GM12874 (cell line): ENCODE data around the gene MEIS2.

Experiments
- TF ChIP-seq, protein P1 (sequence below): IDR thresholded peaks from 2 replicates; pipeline ENCODE4 v1.5.1; 2011; ENCODE audit warnings: low read depth, mild to moderate bottlenecking, control low read depth, low read length, moderate library complexity; ENCODE audit not compliant: insufficient read depth

MEIS2 gene

DNA sequence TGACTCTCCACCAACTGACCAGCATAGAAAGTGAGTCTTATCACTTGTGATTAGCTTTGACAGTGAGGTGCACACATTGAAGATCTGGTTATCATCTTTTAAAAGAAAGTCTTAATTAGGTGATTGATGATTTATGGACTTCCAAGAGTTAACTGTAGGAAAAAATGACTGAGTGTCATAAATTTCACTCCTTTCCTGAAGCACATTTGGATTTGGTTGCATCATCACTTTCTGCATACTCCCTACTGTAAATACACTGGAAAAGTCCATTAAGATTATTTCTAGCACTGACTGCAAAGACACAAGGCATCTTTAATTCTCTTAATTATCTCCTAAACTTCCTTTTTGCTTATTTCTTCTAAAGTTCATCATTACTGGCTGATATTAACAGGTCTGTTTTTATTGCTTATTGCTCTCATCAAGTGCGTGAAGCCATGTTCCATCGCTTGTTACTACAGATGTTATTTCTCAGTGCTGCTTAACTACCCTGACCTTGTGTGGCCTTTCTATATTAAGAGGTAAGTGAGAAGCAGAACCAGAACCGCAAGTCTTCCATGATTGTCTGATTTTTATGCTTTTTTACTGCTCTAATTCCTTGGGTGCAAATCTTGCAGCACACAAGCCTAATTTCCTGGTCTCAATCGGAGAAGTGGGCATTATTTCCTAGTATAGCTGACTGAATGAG, 153.2 kb downstream of the MEIS2 start:
- TF ChIP-seq, protein P1, sequence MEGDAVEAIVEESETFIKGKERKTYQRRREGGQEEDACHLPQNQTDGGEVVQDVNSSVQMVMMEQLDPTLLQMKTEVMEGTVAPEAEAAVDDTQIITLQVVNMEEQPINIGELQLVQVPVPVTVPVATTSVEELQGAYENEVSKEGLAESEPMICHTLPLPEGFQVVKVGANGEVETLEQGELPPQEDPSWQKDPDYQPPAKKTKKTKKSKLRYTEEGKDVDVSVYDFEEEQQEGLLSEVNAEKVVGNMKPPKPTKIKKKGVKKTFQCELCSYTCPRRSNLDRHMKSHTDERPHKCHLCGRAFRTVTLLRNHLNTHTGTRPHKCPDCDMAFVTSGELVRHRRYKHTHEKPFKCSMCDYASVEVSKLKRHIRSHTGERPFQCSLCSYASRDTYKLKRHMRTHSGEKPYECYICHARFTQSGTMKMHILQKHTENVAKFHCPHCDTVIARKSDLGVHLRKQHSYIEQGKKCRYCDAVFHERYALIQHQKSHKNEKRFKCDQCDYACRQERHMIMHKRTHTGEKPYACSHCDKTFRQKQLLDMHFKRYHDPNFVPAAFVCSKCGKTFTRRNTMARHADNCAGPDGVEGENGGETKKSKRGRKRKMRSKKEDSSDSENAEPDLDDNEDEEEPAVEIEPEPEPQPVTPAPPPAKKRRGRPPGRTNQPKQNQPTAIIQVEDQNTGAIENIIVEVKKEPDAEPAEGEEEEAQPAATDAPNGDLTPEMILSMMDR, result no peak

DNA sequence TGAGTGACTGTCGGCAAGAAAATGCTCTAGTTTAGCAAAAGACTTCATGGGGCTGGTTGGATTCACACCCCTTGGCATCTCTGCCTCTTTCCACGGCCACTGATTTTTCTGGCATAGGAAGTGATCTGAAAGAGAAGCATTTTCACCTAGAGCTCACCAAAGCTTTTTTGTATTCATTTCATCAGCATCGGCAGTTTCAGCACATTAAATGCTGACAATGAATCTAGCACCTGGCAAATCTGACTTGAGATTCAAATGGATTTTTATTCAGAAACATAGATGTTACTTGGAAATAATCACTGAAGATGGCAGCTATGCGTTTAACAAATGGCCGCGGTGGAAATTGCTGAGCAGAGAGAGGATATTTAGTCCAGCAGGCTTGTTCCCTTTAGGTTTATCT, 155.9 kb downstream of the MEIS2 start:
- TF ChIP-seq, protein P1, result no peak

DNA sequence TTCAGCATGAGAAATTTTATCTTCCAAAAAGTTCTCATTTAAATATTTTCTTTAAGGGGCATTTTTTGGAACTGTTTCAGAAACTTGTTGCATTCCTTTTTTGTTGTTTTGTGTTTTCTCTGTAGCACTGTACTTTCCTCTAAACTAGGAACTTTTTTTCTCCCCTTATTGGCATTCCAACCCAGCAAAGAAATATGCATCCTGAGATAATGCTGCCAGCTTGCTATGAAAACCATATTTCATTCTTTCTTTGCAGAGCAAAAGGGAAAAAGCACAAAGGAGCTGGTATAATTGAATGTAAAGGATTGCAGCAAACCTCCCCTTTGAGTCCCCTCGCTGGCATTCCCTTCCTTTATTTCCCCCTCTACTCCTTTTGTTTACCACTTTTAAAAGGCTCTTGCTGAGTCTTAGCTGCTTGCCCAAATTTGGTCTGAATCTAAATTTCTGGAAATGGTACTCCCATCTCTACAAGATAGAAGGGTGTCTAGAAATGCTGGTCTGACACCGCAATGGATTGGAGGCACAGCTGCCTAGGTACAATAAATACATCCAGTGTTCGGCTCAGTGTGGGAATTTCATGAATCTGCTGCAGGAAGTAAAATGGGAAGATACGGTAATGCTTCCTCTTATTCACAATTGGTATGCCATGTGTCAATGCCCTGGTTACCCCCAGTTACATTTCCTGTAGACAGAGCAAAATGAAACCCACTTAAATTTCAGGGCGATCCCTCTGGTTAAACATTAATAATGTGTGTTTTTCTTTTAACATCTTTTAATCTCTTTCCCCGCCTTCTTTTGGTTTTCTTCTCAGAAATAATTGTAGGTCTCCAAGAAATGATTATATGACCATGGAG, 156.6 kb downstream of the MEIS2 start:
- TF ChIP-seq, protein P1, result no peak

DNA sequence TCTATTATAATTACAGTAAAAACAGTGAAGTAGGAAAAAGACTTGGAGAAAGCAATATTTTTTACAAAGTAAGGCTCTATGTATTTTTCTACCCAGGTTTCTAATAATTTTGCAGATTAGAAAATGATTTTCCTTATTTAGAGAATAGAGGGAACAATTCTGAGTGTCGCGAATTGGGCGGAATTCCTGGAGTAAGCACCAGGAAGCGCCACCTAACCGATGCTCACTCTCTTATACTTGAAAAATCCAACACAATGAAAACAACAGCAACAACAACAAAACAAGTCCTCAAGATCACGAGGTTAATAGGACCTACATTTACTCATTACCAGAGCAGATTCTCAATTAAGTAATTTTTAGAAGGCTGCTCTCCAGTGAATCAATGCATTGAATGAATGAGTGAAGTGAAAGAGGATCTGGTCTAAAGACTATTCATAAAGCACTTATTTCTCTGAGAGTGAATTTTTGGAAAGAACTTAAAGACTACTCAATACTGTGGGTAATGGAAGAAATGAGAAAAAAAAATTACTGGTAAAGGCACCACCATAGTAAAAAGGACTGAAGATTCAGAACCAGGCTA, 158.0 kb downstream of the MEIS2 start:
- TF ChIP-seq, protein P1, result no peak

DNA sequence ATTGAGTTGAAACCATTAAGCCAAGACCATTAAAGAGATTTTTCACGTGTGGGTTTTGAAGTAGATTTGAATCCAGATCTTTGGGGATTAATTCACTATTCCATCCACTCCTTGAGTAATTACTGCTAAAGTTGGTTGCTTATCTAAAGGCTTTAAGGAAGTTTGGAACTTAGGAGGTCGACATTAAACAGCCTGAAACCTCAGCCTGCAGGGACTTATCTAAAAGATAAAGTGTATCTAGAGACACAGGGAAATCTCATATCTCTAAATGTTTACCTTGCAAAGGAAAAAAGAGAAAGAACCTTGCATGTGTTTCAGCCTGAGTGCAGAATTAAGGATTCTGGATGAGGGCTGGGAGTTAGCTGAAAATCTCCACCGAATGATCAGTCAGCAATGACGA, 158.6 kb downstream of the MEIS2 start:
- TF ChIP-seq, protein P1, result no peak

DNA sequence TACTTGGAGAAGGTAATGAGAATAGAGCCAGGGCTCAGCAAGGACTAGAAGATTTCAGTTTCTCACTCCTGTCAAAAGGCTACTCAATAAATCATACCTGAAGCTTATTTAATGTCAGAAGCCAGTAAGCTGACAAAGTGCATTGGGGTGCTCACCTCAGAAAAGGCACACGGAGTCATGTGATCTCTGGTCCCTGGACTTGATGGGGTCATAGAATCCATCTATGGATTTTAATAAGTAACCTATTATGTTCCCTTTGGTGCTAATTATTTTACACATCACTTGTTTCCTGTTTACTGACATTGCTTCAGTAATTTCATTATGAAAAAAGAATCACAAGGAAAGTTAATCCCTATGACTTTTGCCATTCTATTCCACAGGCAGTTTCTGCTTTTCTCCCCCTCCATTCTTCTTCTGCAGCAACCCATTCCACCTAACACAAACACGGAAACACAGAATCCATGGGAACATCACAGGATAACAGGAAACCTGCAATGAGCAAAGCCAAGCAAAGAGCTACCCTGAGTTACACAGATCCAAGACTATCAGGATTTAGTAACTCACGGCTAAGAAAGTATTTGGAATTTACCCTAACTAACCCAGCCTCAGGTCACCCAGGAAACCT, 159.6 kb downstream of the MEIS2 start:
- TF ChIP-seq, protein P1, result no peak

DNA sequence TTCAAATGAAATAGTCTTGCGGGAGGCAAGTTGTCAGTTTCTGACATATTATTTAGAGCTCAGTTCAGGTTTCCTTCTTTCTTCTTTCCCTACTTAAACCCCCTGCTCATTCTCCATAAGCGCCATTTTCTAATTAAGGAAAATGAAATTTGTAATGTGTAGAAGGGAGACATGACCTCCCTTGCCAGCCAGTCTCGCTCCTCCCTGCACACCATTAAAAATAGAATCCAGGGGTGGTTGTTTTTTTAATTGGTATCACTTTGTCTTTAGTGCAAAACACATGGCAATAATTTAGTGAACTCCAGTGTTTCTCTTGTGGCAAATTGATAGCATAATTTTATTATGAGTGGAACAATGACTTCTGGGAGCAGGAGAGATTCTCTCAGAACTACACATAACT, 160.1 kb downstream of the MEIS2 start:
- TF ChIP-seq, protein P1, result no peak
